Neuronal stem cell (in vitro differentiated cells): ENCODE data around the gene PTDSS2.

Experiments
- DNase-seq: peaks from one replicate; pipeline ENCODE4 v3.0.0-alpha.2; 2013; ENCODE audit warnings: low spot score
- H2AFZ ChIP-seq: one replicate; pipeline ENCODE4 v1.6.1; 2013; ENCODE audit warnings: mild to moderate bottlenecking, low read length, inconsistent platforms
- H2AK5ac ChIP-seq: 2 replicates; pipeline ENCODE4 v1.6.1; 2013; ENCODE audit warnings: low read depth, mild to moderate bottlenecking, inconsistent platforms, low read length, moderate library complexity, mixed read lengths
- H2BK120ac ChIP-seq: 2 replicates; pipeline ENCODE4 v1.6.1; 2013; ENCODE audit warnings: low read depth, mild to moderate bottlenecking, inconsistent platforms, low read length, moderate library complexity, mixed read lengths
- H2BK12ac ChIP-seq: one replicate; pipeline ENCODE4 v1.6.1; 2013; ENCODE audit warnings: low read length, inconsistent platforms
- H2BK15ac ChIP-seq: 2 replicates; pipeline ENCODE4 v1.6.1; 2013; ENCODE audit warnings: mild to moderate bottlenecking, low read length, inconsistent platforms, mixed read lengths
- H2BK5ac ChIP-seq: one replicate; pipeline ENCODE4 v1.6.1; 2013; ENCODE audit warnings: inconsistent platforms, mild to moderate bottlenecking, low read length, moderate library complexity
- H3K14ac ChIP-seq: one replicate; pipeline ENCODE4 v1.6.1; 2013; ENCODE audit warnings: low read length, inconsistent platforms
- H3K18ac ChIP-seq: 2 replicates; pipeline ENCODE4 v1.6.1; 2013; ENCODE audit warnings: low read length, inconsistent platforms
- H3K23ac ChIP-seq: 2 replicates; pipeline ENCODE4 v1.6.1; 2013; ENCODE audit warnings: low read depth, mild to moderate bottlenecking, mixed read lengths, low read length, inconsistent platforms; ENCODE audit not compliant: poor library complexity
- H3K27ac ChIP-seq: replicated peaks from 3 replicates; pipeline ENCODE4 v1.5.1; 2013; ENCODE audit warnings: low read length, inconsistent platforms
- H3K27me3 ChIP-seq, 3 experiments: 2 replicates each; pipeline ENCODE4 v1.6.1; 2013; ENCODE audit warnings: low read length in 3 of 3, mild to moderate bottlenecking in 2 of 3, inconsistent platforms in 1 of 3, low read depth in 1 of 3, mixed read lengths in 1 of 3, moderate library complexity in 1 of 3; ENCODE audit not compliant: control insufficient read depth in 3 of 3, insufficient read depth in 3 of 3
- H3K36me3 ChIP-seq, 2 donors: replicated peaks in 1 of 2; 2 replicates each; pipeline ENCODE4 v1.6.1; 2013; ENCODE audit warnings: low read length in 2 of 2; ENCODE audit not compliant: control insufficient read depth in 2 of 2, insufficient read depth in 2 of 2
- H3K4ac ChIP-seq: 2 replicates; pipeline ENCODE4 v1.6.1; 2013; ENCODE audit warnings: inconsistent platforms, mild to moderate bottlenecking, low read length, moderate library complexity
- H3K4me1 ChIP-seq, 2 donors: 1 replicate in 1 of 2; 2 replicates in 1 of 2; pipeline ENCODE4 v1.6.1; 2013; ENCODE audit warnings: low read length in 2 of 2, low read depth in 1 of 2; ENCODE audit not compliant: control insufficient read depth in 2 of 2, insufficient read depth in 1 of 2
- H3K4me2 ChIP-seq: one replicate; pipeline ENCODE4 v1.6.1; 2013; ENCODE audit warnings: mild to moderate bottlenecking, low read length, inconsistent platforms; ENCODE audit not compliant: insufficient read depth, poor library complexity, severe bottlenecking
- H3K4me3 ChIP-seq, 2 donors: 2 replicates each; pipeline ENCODE4 v1.5.1; 2013; ENCODE audit warnings: low read length in 2 of 2, mild to moderate bottlenecking in 2 of 2, inconsistent platforms in 1 of 2, moderate library complexity in 1 of 2
- H3K79me1 ChIP-seq: one replicate; pipeline ENCODE4 v1.6.1; 2013; ENCODE audit warnings: low read depth, mild to moderate bottlenecking, inconsistent platforms, low read length, moderate library complexity
- H3K9ac ChIP-seq: one replicate; pipeline ENCODE4 v1.6.1; 2013; ENCODE audit warnings: mild to moderate bottlenecking, low read depth, low read length, inconsistent platforms; ENCODE audit not compliant: poor library complexity
- H3K9me3 ChIP-seq, 2 donors: replicated peaks in 1 of 2; 2 replicates each; pipeline versions ENCODE3 to v1.6.1; 2013; ENCODE audit warnings: low read length in 2 of 2, mild to moderate bottlenecking in 2 of 2, inconsistent platforms in 1 of 2, low read depth in 1 of 2, mixed read lengths in 1 of 2, moderate library complexity in 1 of 2; ENCODE audit not compliant: control insufficient read depth in 2 of 2, insufficient read depth in 1 of 2
- H4K8ac ChIP-seq: one replicate; pipeline ENCODE4 v1.6.1; 2013; ENCODE audit warnings: low read depth, mild to moderate bottlenecking, inconsistent platforms, low read length, moderate library complexity
- H4K91ac ChIP-seq: one replicate; pipeline ENCODE4 v1.6.1; 2013; ENCODE audit warnings: low read length, low read depth, mild to moderate bottlenecking, inconsistent platforms; ENCODE audit not compliant: poor library complexity
- WGBS, 2 donors: extraction: QIAGEN DNeasy Blood & Tissue Kit; methylation state at CpG; one replicate each; pipeline ENCODE4 v1.1.7; 2013; ENCODE audit warnings: missing lambda C conversion rate in 2 of 2, mixed read lengths in 1 of 2; ENCODE audit not compliant: insufficient read length in 2 of 2, insufficient replicate concordance in 1 of 2; ENCODE audit errors: extremely low coverage in 2 of 2; 5-methylcytosine and 5-hydroxymethylcytosine counted together

Gene PTDSS2

DNA sequence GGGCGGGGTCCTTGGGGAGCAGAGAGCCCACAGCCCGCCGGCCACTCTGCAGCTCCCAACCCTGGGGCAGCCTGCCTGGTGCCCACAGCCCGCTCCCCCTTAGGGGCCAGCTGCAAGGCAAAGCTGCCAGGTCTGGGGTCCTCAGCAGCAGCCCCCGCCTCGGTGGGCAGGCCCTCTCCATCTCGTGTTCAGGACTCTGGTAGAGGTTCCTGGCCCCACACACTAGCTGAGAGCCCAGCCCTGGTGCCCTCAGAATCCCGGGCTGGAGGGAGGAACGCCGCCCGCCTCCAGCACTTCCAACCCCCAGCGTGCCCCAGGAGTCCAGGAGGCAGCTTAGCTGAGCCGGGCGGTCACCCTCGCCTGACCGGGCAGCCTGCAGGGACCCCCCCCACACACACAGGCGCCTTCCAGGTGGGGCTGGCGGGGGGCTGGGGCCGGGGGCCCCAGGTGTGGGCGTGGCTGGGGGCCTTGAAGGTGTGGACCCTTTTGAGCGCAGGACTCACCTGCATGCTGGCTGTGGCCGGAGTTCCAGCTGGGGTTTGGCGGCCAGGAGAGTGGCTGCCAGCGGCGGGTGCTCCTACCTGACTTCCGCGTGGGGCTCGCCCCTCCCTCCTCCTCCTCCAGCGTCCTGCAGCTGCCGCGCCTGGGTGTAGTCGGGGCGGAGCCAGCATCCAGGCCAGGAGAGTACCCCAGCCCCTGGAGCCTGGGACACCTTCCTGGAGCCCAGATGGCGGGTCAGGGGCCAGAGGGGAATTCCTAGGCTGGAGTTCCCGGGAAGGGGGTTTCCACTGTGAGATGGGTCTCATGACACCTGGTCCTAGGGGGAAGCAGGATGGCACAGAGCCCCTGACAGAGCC is 8.4 kb upstream of the PTDSS2 start, which contains the start of gene ANO9:
Gene ANO9, minus strand, starts transcription at position 594 of the 857 bp plus-strand sequence. Its CDS starts 85 bp downstream, at position 509.
- Histone ChIP-seq H3K18ac (peak within 1 kb of the TSS; percentile 94), H3K27ac (no peak within 1 kb of the TSS), H3K9ac (no peak within 1 kb of the TSS), H2BK12ac (peak within 1 kb of the TSS; percentile 24), H2AK5ac (peak within 1 kb of the TSS; percentile 96), H2BK5ac (peak within 1 kb of the TSS; percentile 71), H3K4ac (peak within 1 kb of the TSS; percentile 53), H3K27me3 (peaks cover 0 to 38% (median 0%) of the 10 kb centered on the region in 3 experiments), H3K36me3 (no peaks in the 10 kb centered on the region), H2BK120ac (no peak within 1 kb of the TSS), H3K79me1 (peaks cover 5% of the 10 kb centered on the region), H3K4me1 (peaks cover 6 to 12% of the 10 kb centered on the region in 2 donors), H3K23ac (peak within 1 kb of the TSS; percentile 80), H3K4me3 (peak within 1 kb of the TSS in 1 of 2 donors; percentile 21), H3K4me2 (peak within 1 kb of the TSS; percentile 25), H3K14ac (peak within 1 kb of the TSS; percentile 71), H4K8ac (peak within 1 kb of the TSS; percentile 82), H4K91ac (peak within 1 kb of the TSS; percentile 1), H3K9me3 (peaks cover 0 to 5% of the 10 kb centered on the region in 2 donors), H2BK15ac (peak within 1 kb of the TSS; percentile 81), H2AFZ (peak within 1 kb of the TSS; percentile 80)
- DNase-seq: no peak
- no CpG with 5 or more reads among the region's 35 CpGs for WGBS, 2 donors

DNA sequence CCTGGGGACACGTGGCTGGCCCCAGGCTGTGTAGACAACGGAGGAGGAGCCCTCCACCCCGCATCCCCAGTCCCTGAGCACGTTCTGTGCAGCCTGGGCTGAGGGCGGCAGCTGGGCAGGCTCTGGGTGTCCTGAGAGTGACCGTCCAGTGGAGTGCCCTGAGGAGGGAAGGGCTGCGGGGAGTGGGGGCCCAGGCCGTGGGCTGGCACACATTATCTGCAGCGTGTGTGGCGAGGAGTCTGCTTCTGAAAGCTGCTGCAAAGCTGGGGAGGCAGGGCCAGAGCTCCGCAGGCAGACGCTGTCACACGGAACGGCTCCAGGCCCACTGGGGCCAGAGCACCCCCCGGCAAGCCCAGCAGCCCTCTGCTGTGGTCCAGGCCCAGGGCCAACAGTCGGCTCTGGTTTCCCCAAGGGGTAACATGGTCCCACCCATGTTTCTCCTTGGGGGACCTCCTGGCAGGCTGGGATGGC is 7.4 kb upstream of the PTDSS2 start:
- Histone ChIP-seq H2AFZ (peak overlapping the region; percentile 80), H3K18ac (peak overlapping the region; percentile 70), H4K8ac (no peak overlapping the region), H2BK5ac (no peak overlapping the region), H3K4me2 (no peak overlapping the region), H3K4me3 (peak overlapping the region in 1 of 2 donors; percentile 21), H2BK15ac (no peak overlapping the region), H3K9ac (no peak overlapping the region), H3K4ac (no peak overlapping the region), H3K27ac (no peak overlapping the region), H3K4me1 (peaks cover 6 to 12% of the 10 kb centered on the region in 2 donors), H2BK12ac (no peak overlapping the region), H4K91ac (peak overlapping the region; percentile 1), H3K23ac (no peak overlapping the region), H3K14ac (peak overlapping the region; percentile 12), H2BK120ac (no peak overlapping the region), H3K27me3 (peaks cover 0 to 35% (median 0%) of the 10 kb centered on the region in 3 experiments), H3K79me1 (peaks cover 3% of the 10 kb centered on the region), H2AK5ac (peak overlapping the region; percentile 7), H3K9me3 (no peaks in the 10 kb centered on the region), H3K36me3 (no peaks in the 10 kb centered on the region)
- DNase-seq: no peak
- no CpG with 5 or more reads among the region's 16 CpGs for whole genome bisulfite sequencing, 2 donors

DNA sequence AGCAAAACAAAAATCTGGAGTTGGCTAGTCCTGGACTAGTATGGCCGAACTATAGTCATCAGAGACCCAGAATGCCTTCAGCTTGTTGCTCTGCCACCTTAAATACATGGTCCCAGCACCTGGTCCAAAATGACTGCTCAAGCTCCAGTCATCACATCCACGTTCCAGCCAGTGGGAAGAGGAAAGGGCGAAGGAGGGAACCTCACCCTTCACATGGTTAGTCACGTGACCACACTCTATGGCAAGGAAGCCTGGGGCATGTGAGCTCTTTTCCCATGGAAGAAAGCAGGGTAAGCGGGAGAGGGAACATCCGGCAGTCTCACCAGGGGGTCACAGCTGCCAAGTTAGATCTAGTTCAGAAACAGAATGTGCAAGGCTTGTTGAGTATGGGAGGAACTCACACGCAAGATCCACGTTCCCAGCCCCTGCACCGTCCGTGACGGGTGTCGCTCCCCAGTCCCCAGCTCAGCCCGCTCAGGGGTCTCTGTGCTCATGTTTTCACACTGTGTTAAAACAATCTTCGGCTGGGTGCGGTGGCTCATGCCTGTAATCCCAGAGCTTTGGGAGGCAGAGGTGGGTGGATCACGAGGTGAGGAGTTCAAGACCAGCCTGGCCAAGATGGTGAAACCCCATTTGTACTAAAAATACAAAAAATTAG is 6.4 kb upstream of the PTDSS2 start:
- Histone ChIP-seq H2BK120ac (peak overlapping the region; percentile 2), H3K4me1 (peaks cover 6 to 13% of the 10 kb centered on the region in 2 donors), H4K8ac (no peak overlapping the region), H3K23ac (peak overlapping the region; percentile 0), H2BK15ac (no peak overlapping the region), H3K4ac (no peak overlapping the region), H3K9ac (no peak overlapping the region), H2AK5ac (no peak overlapping the region), H3K18ac (no peak overlapping the region), H3K4me2 (no peak overlapping the region), H3K79me1 (peaks cover 3% of the 10 kb centered on the region), H3K36me3 (no peaks in the 10 kb centered on the region), H2AFZ (no peak overlapping the region), H3K4me3 (no peak overlapping the region), H2BK5ac (no peak overlapping the region), H3K27ac (no peak overlapping the region), H3K27me3 (peaks cover 0 to 35% (median 0%) of the 10 kb centered on the region in 3 experiments), H2BK12ac (no peak overlapping the region), H3K9me3 (no peaks in the 10 kb centered on the region), H4K91ac (no peak overlapping the region), H3K14ac (no peak overlapping the region)
- no CpG with 5 or more reads among the region's 16 CpGs for WGBS, 2 donors
- no peak for DNase-seq
